KG1 (cell line): ENCODE results near the gene PDCD7.
"Not testable (repeated sequence)": the region's sequence is repeated elsewhere in the genome, so short reads cannot be mapped to it uniquely, and the experiment has no call there.

ENCODE experiments used
- DNase-seq: peaks from one replicate; lab custom pipeline; 2025; lab: John Stamatoyannopoulos, UW

Gene PDCD7

DNA sequence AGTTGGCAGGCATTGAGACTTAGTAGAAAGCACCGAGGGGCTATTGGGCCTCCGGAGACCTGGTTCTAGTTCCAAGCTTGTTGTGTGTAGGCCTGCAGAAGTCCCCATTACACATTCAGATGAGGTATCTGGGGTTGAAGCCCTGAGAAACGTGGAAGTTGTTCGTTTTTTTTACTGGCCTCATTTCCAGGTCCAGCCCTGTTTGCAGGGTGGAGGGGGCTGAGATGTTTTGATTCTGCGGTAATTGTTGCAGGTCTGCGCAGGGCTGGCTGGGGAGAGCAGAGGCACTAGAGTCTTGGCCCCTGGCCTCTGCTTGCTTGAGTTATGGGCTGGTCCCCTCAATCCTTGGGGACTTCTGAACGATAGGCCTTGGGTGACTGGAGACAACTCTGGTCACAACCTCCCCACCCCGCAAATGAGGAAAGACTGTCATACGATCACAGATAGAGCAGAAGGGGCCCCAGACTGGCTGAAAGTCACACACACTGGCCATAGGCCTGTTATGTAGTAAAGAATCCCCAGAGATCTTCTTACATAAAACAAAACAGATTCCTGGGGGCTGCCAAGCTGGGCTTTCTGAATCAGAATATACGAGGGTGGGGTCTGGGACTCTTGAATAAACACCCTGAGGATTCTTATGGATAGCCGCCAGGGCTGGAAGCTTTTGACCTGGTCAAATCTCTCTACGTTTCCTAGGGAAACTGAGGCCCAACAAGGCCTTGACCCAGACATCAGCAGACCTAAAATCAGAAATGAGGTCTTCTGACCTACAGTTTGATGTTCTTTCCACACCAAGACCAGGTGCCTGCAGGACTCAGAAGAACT, 41.5 kb downstream of the PDCD7 start:
- DNase-seq, result no peak

DNA sequence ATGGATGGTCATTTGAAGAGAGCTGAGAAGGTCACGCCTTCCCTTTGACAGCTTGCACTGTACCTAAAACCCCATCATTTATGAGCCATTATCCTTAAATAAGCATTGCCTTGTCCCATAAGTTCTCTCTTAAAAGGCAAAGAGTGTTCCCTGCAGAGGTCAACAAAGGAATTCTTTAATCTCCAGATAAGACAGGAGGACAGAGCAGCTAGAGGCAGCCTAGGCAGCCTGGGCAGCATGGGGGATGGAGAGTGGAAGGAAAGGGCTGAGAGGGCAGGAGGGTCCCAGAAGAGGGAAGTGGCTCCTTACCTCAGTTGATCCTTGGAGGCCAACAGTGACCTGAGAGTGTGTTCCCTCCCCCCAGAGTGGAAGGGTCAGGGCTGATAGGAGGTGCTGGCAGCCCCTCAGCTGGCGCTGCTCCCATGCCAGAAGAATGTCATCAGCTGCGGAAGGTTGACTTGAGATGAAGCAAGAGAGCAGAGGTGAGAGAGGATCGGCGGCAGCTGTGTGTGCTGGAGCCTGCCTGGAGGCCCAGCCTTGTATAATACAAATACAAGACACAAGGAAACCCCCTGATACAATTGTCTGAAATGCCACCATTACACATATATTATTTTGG, 44.3 kb downstream of the PDCD7 start:
- no peak for DNase-seq

GRCh38 chr15:65088643-65089021, 45.0 kb downstream of the PDCD7 start:
- DNase-seq, result no peak

DNA sequence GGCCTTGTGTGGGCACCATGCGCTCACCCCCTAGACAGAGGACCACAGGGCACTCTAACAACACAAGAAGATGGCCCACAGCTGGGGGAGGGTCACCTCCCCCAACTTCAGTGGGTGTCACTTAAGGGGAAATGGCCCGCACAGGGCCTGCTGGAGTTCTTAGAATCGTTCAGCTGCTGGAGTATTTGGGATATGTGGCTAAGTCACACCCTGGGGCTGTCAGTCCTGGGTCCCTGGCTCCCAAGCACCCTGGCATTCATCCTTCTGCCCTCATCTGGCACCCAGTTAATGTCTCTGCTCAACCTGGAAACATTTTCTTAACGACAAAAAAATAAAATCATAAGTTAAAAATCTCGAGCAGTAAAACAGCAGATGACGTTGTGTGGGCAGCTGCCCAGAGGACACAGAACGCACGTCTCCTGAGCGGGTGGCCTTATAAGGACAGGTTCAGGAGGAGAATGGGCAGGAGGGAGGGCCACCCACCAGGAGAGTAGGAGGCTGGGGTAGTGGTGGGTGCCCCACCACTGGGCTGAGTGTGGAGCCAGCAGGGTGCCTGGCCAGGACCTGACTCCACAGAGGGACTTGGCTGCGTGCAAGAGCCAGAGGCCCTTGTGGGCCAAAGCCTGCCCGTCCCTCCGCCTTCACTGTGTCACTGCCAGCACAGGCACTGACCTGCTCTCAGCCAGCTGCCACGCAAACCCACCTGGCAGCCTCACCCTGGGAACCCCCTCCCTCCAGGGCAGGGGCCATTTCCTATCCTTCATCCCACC, 45.5 kb downstream of the PDCD7 start:
- no peak for DNase-seq

GRCh38 chr15:65087411-65087810, 46.2 kb downstream of the PDCD7 start:
- DNase-seq, result no peak

- DNase-seq, result no peak
Measured at GRCh38 chr15:65086680-65087111, 46.9 kb downstream of the PDCD7 start.

GRCh38 chr15:65085990-65086679, 47.5 kb downstream of the PDCD7 start:
- no peak for DNase-seq

GRCh38 chr15:65085207-65085753, 48.3 kb downstream of the PDCD7 start:
- DNase-seq, result no peak

- no peak for DNase-seq
Measured at GRCh38 chr15:65084500-65085206, 49.0 kb downstream of the PDCD7 start.

DNA sequence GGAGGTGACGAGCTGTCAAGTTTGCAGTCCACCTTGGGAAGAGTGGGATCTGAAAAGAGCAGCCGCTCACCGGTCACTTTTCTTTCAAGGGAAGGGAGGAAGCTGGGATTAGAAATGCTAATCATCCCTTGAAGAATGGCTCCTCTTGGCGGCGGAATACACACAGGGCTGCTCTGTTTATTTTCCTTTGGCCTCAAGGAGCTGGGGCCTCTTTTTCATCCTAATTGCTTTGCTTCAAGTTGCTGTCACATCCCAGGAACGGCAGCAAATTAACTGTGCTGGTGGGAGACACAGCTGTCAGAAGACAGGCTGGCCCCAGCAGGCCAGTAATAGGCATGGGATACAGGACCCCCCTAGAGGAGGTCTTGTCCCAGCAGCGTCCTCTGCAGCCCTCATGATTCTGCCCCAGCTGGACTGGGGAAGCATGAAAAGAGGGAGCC, 50.3 kb downstream of the PDCD7 start:
- DNase-seq, result no peak

GRCh38 chr15:65082303-65082953, 51.2 kb downstream of the PDCD7 start:
- no peak for DNase-seq

GRCh38 chr15:65081758-65082157, 51.9 kb downstream of the PDCD7 start:
- no peak for DNase-seq

- DNase-seq, result no peak
Measured at GRCh38 chr15:65081270-65081669, 52.3 kb downstream of the PDCD7 start.

- DNase-seq, result no peak
Measured at GRCh38 chr15:65079580-65079979, 54.0 kb downstream of the PDCD7 start.

DNA sequence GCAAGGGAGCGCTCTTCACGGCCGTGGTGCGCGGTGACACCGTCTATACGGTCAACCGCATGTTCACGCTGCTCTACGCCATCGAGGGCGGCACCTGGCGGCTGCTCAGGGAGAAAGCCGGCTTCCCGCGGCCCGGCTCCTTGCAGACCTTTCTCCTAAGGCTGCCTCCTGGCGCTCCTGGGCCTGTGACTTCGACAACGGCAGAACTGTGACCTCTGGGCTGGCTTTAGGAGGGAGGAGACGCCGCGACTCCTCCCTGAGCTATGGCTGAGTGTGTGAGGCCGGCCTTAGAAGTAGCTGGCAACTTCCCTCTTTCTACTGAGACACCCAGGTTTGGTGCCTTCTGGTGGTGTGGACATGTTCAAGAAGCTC, 55.6 kb downstream of the PDCD7 start:
- no peak for DNase-seq

DNA sequence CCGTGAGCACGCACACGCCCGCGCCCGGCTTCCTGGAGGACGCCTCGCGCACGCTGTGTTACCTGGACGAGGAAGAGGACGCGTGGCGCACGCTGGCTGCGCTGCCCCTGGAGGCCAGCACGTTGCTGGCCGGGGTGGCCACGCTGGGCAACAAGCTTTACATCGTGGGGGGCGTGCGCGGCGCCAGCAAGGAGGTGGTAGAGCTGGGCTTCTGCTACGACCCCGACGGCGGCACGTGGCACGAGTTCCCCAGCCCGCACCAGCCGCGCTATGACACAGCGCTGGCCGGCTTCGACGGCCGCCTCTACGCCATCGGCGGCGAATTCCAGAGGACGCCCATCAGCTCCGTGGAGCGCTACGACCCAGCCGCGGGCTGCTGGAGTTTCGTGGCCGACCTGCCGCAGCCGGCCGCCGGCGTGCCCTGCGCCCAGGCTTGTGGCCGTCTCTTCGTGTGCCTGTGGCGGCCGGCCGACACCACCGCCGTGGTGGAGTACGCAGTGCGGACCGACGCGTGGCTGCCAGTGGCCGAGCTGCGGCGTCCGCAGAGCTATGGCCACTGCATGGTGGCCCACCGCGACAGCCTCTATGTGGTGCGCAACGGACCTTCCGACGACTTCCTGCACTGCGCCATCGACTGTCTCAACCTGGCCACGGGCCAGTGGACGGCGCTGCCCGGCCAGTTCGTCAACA, 56.2 kb downstream of the PDCD7 start:
- DNase-seq, result no peak

- DNase-seq, result no peak
Measured at GRCh38 chr15:65076486-65077290, 56.9 kb downstream of the PDCD7 start, which contains the start of gene KBTBD13. TSS of gene KBTBD13 (plus strand) at chr15:65076746. CDS start at chr15:65076816, 70 bp downstream.

DNA sequence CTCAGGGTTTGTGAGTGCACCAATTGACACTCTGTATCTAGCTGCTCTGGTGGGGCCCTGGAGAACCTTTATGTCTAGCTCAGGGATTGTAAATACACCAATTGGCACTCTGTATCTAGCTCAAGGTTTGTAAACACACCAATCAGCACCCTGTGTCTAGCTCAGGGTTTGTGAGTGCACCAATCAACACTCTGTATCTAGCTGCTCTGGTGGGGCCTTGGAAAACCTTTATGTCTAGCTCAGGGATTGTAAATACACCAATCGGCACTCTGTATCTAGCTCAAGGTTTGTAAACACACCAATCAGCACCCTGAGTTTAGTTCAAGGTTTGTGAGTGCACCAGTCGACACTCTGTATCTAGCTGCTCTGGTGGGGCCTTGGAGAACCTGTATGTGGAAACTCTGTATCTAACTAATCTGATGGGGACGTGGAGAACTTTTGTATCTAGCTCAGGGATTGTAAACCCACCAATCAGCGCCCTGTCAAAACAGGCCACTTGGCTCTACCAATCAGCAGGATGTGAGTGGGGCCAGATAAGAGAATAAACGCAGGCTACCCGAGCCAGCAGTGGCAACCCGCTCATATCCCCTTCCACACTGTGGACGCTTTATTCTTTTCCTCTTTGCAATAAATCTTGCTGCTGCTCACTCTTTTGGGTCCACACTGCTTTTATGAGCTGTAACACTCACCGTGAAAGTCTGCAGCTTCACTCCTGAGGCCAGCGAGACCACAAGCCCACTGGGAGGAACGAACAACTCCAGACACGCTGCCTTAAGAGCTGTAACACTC, 57.8 kb downstream of the PDCD7 start:
- DNase-seq, result not testable (repeated sequence)
